WTC11 (cell line): ENCODE measurements around the gene C3orf49.

Experiments
- ELF4 ChIP-seq: sonication (generic); formaldehyde crosslinking; IDR thresholded peaks from 2 replicates; pipeline ENCODE4 v1.8.1; 2022; ENCODE audit warnings: low read depth, mild to moderate bottlenecking, moderate library complexity, missing genetic modification reagents
- FOXJ3 ChIP-seq: sonication (generic); formaldehyde crosslinking; IDR thresholded peaks from 2 replicates; pipeline ENCODE4 v1.9.0; 2021; ENCODE audit warnings: missing genetic modification reagents, mild to moderate bottlenecking, borderline replicate concordance
- JUN ChIP-seq: sonication (generic); formaldehyde crosslinking; IDR thresholded peaks from 2 replicates; pipeline ENCODE4 v1.8.0; 2023; ENCODE audit warnings: mild to moderate bottlenecking, missing genetic modification reagents
- KAT7 ChIP-seq: sonication (generic); formaldehyde crosslinking; IDR thresholded peaks from 2 replicates; pipeline ENCODE4 v1.8.1; 2023; ENCODE audit warnings: missing genetic modification reagents, mild to moderate bottlenecking, borderline replicate concordance
- NFE2L1 ChIP-seq: sonication (generic); formaldehyde crosslinking; IDR thresholded peaks from 2 replicates; pipeline ENCODE4 v1.8.1; 2023; ENCODE audit warnings: missing genetic modification reagents
- NR2C2 ChIP-seq: sonication (generic); formaldehyde crosslinking; IDR thresholded peaks from 2 replicates; pipeline ENCODE4 v1.8.0; 2022; ENCODE audit warnings: mild to moderate bottlenecking, missing genetic modification reagents
- PRRX2 ChIP-seq: fragments of 250-450 bp; sonication (Bioruptor Pico); IDR thresholded peaks from 2 replicates; pipeline ENCODE4 v1.8.0; 2021; ENCODE audit warnings: mild to moderate bottlenecking
- SP1 ChIP-seq: sonication (generic); formaldehyde crosslinking; conservative IDR thresholded peaks from 2 replicates; pipeline ENCODE4 v1.8.1; 2022; ENCODE audit warnings: missing genetic modification reagents
- TF ChIP-seq, protein P1 (sequence below): fragments of 200-600 bp; IDR thresholded peaks from 2 replicates; pipeline ENCODE4 v1.8.0; 2022; ENCODE audit warnings: antibody characterized with exemption
- TF ChIP-seq, protein P2 (sequence below): fragments of 250-450 bp; sonication (Bioruptor Pico); IDR thresholded peaks from 2 replicates; pipeline ENCODE4 v1.9.0; 2021; ENCODE audit warnings: moderate library complexity, mild to moderate bottlenecking, inconsistent platforms, borderline replicate concordance
- TF ChIP-seq, protein P3 (sequence below): sonication (generic); formaldehyde crosslinking; IDR thresholded peaks from 2 replicates; pipeline ENCODE4 v1.8.1; 2022; ENCODE audit warnings: low read depth, missing genetic modification reagents, borderline replicate concordance

DNA sequence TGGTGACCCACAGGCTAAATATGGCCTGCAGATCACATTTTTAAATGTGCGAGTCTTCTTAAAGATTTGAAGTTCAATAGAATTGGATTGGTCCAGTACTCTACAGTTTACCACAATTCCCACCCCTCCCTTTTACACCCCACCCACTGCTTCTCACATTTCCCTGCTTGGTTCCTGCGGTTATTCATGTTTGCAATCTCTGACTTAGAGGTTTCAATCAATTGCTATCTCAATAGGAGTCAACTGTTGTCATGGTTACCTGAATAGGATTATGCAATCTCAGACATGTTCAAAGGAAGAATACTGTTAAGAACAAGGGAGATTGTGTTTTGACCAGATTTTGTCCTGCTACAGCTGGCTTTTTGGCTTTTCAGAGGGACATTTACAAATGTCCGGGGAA, 4.9 kb upstream of the C3orf49 start:
- TF ChIP-seq, protein P1, sequence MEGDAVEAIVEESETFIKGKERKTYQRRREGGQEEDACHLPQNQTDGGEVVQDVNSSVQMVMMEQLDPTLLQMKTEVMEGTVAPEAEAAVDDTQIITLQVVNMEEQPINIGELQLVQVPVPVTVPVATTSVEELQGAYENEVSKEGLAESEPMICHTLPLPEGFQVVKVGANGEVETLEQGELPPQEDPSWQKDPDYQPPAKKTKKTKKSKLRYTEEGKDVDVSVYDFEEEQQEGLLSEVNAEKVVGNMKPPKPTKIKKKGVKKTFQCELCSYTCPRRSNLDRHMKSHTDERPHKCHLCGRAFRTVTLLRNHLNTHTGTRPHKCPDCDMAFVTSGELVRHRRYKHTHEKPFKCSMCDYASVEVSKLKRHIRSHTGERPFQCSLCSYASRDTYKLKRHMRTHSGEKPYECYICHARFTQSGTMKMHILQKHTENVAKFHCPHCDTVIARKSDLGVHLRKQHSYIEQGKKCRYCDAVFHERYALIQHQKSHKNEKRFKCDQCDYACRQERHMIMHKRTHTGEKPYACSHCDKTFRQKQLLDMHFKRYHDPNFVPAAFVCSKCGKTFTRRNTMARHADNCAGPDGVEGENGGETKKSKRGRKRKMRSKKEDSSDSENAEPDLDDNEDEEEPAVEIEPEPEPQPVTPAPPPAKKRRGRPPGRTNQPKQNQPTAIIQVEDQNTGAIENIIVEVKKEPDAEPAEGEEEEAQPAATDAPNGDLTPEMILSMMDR = no peak
- TF ChIP-seq NR2C2 = no peak
- TF ChIP-seq, protein P2, sequence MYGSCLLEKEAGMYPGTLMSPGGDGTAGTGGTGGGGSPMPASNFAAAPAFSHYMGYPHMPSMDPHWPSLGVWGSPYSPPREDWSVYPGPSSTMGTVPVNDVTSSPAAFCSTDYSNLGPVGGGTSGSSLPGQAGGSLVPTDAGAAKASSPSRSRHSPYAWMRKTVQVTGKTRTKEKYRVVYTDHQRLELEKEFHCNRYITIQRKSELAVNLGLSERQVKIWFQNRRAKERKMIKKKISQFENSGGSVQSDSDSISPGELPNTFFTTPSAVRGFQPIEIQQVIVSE (CRISPR knock-in tag) = no peak
- TF ChIP-seq, protein P3, sequence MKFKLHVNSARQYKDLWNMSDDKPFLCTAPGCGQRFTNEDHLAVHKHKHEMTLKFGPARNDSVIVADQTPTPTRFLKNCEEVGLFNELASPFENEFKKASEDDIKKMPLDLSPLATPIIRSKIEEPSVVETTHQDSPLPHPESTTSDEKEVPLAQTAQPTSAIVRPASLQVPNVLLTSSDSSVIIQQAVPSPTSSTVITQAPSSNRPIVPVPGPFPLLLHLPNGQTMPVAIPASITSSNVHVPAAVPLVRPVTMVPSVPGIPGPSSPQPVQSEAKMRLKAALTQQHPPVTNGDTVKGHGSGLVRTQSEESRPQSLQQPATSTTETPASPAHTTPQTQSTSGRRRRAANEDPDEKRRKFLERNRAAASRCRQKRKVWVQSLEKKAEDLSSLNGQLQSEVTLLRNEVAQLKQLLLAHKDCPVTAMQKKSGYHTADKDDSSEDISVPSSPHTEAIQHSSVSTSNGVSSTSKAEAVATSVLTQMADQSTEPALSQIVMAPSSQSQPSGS (CRISPR knock-in tag) = no peak
- TF ChIP-seq NFE2L1 (CRISPR knock-in tag) = no peak
- no peak for TF ChIP-seq JUN (CRISPR knock-in tag)
- no peak for TF ChIP-seq PRRX2 (CRISPR knock-in tag)
- TF ChIP-seq FOXJ3 = no peak
- TF ChIP-seq SP1 (CRISPR knock-in tag) = no peak
- TF ChIP-seq KAT7 (CRISPR knock-in tag) = no peak
- TF ChIP-seq ELF4 (CRISPR knock-in tag) = no peak
